ENCODE measurements around the gene ACTRT2.

The ACTRT2 gene

GRCh38 chr1:3016641-3017439 is 4.4 kb upstream of the ACTRT2 start:
- in situ Hi-C loops (cut with MboI; ENCODE audit: low sequenced_read_pairs): no loop called here

GRCh38 chr1:3017440-3018050 is 3.7 kb upstream of the ACTRT2 start:
- in situ Hi-C loops (cut with MboI; ENCODE audit: low sequenced_read_pairs): no loop called here

GRCh38 chr1:3018051-3018471 is 3.2 kb upstream of the ACTRT2 start:
- in situ Hi-C loops (cut with MboI; ENCODE audit: low sequenced_read_pairs): no loop called here

- in situ Hi-C loops (cut with MboI; ENCODE audit: low sequenced_read_pairs): no loop called here
Measured at GRCh38 chr1:3018576-3018975, 2.7 kb upstream of the ACTRT2 start.

GRCh38 chr1:3019007-3019515 is 2.2 kb upstream of the ACTRT2 start:
- in situ Hi-C loops (cut with MboI; ENCODE audit: low sequenced_read_pairs): no loop called here

GRCh38 chr1:3019516-3020051 is 1.7 kb upstream of the ACTRT2 start:
- in situ Hi-C loops (cut with MboI; ENCODE audit: low sequenced_read_pairs): no loop called here

GRCh38 chr1:3020263-3020909 is 881 bp upstream of the ACTRT2 start:
- in situ Hi-C loops (cut with MboI; ENCODE audit: low sequenced_read_pairs): no loop called here

GRCh38 chr1:3021801-3022401 is 634 bp downstream of the ACTRT2 start:
- in situ Hi-C loops (cut with MboI; ENCODE audit: low sequenced_read_pairs): no loop called here

- in situ Hi-C loops (cut with MboI; ENCODE audit: low sequenced_read_pairs): no loop called here
Measured at GRCh38 chr1:3022511-3022973, 1.3 kb downstream of the ACTRT2 start.

GRCh38 chr1:3022976-3023375 is 1.7 kb downstream of the ACTRT2 start:
- in situ Hi-C loops (cut with MboI; ENCODE audit: low sequenced_read_pairs): no loop called here

GRCh38 chr1:3024019-3024418 is 2.8 kb downstream of the ACTRT2 start:
- in situ Hi-C loops (cut with MboI; ENCODE audit: low sequenced_read_pairs): no loop called here

- in situ Hi-C loops (cut with MboI; ENCODE audit: low sequenced_read_pairs): no loop called here
Measured at GRCh38 chr1:3024588-3024987, 3.3 kb downstream of the ACTRT2 start.

- in situ Hi-C loops (cut with MboI; ENCODE audit: low sequenced_read_pairs): no loop called here
Measured at GRCh38 chr1:3026124-3026523, 4.9 kb downstream of the ACTRT2 start.

- in situ Hi-C loops (cut with MboI; ENCODE audit: low sequenced_read_pairs): no loop called here
Measured at GRCh38 chr1:3026581-3027391, 5.5 kb downstream of the ACTRT2 start.

GRCh38 chr1:3027611-3028371 is 6.5 kb downstream of the ACTRT2 start:
- in situ Hi-C loops (cut with MboI; ENCODE audit: low sequenced_read_pairs): no loop called here

- in situ Hi-C loops (cut with MboI; ENCODE audit: low sequenced_read_pairs): no loop called here
Measured at GRCh38 chr1:3028531-3029282, 7.4 kb downstream of the ACTRT2 start.

GRCh38 chr1:3029481-3029961 is 8.3 kb downstream of the ACTRT2 start:
- in situ Hi-C loops (cut with MboI; ENCODE audit: low sequenced_read_pairs): no loop called here

GRCh38 chr1:3029991-3030662 is 8.9 kb downstream of the ACTRT2 start:
- in situ Hi-C loops (cut with MboI; ENCODE audit: low sequenced_read_pairs): no loop called here
